ENCODE measurements around the gene MPO.

The MPO gene

DNA sequence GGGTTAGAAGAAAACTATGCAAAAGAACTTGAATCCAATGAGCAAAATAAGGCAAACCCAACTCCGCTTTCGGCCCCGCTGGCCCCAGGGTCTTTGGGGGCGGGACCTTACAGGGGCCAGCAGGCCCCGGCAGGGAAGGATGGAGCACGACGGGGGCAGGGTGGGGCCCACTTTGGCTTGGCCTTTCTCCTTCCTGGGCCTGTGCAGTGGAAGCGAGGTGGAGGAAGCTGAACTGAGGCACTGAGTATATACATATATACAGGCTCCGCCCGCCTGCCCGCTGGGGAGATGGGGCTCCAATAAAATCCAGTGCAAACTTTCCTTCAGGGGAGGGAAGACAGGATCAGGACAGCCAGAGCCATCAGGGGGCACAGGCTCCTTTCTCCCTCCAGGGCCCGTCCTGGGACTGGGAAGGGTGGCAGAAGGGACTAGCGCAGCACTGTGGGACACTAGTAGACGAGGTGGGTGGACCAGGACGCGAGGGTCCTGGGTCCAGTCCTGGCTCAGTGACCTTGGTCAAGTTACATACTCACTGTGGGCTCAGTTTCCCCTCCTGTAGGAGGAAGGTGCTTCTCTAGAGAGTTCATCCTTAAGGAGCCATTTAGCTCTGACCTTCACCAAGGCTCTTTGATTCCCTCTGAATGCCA, 20.9 kb upstream of the MPO start:
- no peak for ATAC-seq
- TF ChIP-seq, protein P1, sequence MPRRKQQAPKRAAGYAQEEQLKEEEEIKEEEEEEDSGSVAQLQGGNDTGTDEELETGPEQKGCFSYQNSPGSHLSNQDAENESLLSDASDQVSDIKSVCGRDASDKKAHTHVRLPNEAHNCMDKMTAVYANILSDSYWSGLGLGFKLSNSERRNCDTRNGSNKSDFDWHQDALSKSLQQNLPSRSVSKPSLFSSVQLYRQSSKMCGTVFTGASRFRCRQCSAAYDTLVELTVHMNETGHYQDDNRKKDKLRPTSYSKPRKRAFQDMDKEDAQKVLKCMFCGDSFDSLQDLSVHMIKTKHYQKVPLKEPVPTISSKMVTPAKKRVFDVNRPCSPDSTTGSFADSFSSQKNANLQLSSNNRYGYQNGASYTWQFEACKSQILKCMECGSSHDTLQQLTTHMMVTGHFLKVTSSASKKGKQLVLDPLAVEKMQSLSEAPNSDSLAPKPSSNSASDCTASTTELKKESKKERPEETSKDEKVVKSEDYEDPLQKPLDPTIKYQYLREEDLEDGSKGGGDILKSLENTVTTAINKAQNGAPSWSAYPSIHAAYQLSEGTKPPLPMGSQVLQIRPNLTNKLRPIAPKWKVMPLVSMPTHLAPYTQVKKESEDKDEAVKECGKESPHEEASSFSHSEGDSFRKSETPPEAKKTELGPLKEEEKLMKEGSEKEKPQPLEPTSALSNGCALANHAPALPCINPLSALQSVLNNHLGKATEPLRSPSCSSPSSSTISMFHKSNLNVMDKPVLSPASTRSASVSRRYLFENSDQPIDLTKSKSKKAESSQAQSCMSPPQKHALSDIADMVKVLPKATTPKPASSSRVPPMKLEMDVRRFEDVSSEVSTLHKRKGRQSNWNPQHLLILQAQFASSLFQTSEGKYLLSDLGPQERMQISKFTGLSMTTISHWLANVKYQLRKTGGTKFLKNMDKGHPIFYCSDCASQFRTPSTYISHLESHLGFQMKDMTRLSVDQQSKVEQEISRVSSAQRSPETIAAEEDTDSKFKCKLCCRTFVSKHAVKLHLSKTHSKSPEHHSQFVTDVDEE (CRISPR knock-in tag; IDR thresholded peaks at IDR 0.05): no peak

DNA sequence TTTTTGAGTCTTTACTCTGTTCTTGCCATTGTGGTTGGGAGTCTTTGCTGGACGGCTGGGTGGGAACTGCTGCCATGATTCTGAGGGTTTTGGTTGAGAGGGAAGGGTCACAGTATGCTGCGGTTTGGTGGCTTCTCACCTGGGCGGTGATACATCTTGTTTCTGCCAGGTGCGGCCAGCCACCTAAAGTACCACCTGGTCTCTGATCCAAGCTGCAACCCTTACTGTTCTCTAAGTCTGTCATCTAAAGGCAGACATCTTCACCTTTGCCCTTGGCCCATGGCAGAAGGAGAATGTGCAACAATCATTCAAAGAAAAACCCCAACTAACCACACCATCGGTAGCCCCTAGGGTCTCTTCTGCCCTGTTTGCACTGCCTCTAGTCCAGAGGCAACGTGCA, 19.6 kb upstream of the MPO start:
- TF ChIP-seq OSR1 (CRISPR knock-in tag; IDR thresholded peaks at IDR 0.05) (no peak), CSDC2 (CRISPR knock-in tag; IDR thresholded peaks at IDR 0.05) (no peak), RARB (CRISPR knock-in tag; IDR thresholded peaks at IDR 0.05) (no peak), ZFP30 (CRISPR knock-in tag; IDR thresholded peaks at IDR 0.05) (no peak), ZNF565 (CRISPR knock-in tag; conservative IDR thresholded peaks at IDR 0.05; ENCODE audit: low read depth) (no peak), ZNF70 (CRISPR knock-in tag; IDR thresholded peaks at IDR 0.05) (no peak), PPARA (CRISPR knock-in tag; IDR thresholded peaks at IDR 0.05; ENCODE audit: borderline replicate concordance) (no peak), ISL1 (CRISPR knock-in tag; IDR thresholded peaks at IDR 0.05) (no peak), ZC3H10 (CRISPR knock-in tag; IDR thresholded peaks at IDR 0.05) (no peak), ESRRG (CRISPR knock-in tag; IDR thresholded peaks at IDR 0.05) (no peak), ZFP3 (CRISPR knock-in tag; IDR thresholded peaks at IDR 0.05) (no peak), TCF4 (CRISPR knock-in tag; IDR thresholded peaks at IDR 0.05; ENCODE audit: borderline replicate concordance) (no peak), SNAI2 (CRISPR knock-in tag; IDR thresholded peaks at IDR 0.05) (no peak)
- ATAC-seq: no peak

DNA sequence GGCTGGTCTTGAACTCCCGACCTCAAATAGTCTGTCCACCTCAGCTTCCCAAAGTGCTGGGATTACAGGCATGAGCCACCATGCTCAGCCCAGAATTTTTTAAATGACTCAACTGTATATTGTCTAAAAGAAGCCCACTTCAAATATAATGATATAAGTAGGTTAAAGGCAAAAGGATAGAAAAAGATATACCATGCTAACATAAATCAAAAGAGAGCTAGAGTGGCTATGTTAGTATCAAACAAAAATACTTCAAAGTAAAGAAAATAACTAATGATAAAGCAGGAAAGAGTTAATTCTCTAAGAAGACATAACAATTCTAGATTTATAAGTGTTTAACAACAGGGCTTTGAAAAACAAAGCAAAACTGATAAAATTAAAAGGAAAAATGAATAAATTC, 13.3 kb upstream of the MPO start:
- no peak for TF ChIP-seq RARB (CRISPR knock-in tag; IDR thresholded peaks at IDR 0.05)
- no peak for TF ChIP-seq ZNF8 (CRISPR knock-in tag; IDR thresholded peaks at IDR 0.05)
- TF ChIP-seq, protein P2, sequence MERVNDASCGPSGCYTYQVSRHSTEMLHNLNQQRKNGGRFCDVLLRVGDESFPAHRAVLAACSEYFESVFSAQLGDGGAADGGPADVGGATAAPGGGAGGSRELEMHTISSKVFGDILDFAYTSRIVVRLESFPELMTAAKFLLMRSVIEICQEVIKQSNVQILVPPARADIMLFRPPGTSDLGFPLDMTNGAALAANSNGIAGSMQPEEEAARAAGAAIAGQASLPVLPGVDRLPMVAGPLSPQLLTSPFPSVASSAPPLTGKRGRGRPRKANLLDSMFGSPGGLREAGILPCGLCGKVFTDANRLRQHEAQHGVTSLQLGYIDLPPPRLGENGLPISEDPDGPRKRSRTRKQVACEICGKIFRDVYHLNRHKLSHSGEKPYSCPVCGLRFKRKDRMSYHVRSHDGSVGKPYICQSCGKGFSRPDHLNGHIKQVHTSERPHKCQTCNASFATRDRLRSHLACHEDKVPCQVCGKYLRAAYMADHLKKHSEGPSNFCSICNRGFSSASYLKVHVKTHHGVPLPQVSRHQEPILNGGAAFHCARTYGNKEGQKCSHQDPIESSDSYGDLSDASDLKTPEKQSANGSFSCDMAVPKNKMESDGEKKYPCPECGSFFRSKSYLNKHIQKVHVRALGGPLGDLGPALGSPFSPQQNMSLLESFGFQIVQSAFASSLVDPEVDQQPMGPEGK (CRISPR knock-in tag; IDR thresholded peaks at IDR 0.05; ENCODE audit: borderline replicate concordance): no peak
- no peak for TF ChIP-seq OSR1 (CRISPR knock-in tag; IDR thresholded peaks at IDR 0.05)
- TF ChIP-seq, protein P3, sequence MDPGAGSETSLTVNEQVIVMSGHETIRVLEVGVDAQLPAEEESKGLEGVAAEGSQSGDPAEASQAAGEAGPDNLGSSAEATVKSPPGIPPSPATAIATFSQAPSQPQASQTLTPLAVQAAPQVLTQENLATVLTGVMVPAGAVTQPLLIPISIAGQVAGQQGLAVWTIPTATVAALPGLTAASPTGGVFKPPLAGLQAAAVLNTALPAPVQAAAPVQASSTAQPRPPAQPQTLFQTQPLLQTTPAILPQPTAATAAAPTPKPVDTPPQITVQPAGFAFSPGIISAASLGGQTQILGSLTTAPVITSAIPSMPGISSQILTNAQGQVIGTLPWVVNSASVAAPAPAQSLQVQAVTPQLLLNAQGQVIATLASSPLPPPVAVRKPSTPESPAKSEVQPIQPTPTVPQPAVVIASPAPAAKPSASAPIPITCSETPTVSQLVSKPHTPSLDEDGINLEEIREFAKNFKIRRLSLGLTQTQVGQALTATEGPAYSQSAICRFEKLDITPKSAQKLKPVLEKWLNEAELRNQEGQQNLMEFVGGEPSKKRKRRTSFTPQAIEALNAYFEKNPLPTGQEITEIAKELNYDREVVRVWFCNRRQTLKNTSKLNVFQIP (CRISPR knock-in tag; IDR thresholded peaks at IDR 0.05; ENCODE audit: borderline replicate concordance, low read depth): no peak
- TF ChIP-seq, protein P4, sequence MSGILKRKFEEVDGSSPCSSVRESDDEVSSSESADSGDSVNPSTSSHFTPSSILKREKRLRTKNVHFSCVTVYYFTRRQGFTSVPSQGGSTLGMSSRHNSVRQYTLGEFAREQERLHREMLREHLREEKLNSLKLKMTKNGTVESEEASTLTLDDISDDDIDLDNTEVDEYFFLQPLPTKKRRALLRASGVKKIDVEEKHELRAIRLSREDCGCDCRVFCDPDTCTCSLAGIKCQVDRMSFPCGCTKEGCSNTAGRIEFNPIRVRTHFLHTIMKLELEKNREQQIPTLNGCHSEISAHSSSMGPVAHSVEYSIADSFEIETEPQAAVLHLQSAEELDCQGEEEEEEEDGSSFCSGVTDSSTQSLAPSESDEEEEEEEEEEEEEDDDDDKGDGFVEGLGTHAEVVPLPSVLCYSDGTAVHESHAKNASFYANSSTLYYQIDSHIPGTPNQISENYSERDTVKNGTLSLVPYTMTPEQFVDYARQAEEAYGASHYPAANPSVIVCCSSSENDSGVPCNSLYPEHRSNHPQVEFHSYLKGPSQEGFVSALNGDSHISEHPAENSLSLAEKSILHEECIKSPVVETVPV (CRISPR knock-in tag; IDR thresholded peaks at IDR 0.05): no peak
- TF ChIP-seq ZNF70 (CRISPR knock-in tag; IDR thresholded peaks at IDR 0.05): no peak
- TF ChIP-seq BACH2 (CRISPR knock-in tag; IDR thresholded peaks at IDR 0.05; ENCODE audit: borderline replicate concordance): no peak
- no peak for TF ChIP-seq TCF4 (CRISPR knock-in tag; IDR thresholded peaks at IDR 0.05; ENCODE audit: borderline replicate concordance)
- TF ChIP-seq SNAI2 (CRISPR knock-in tag; IDR thresholded peaks at IDR 0.05): no peak
- TF ChIP-seq ZNF565 (CRISPR knock-in tag; conservative IDR thresholded peaks at IDR 0.05; ENCODE audit: low read depth): no peak
- TF ChIP-seq ZFP3 (CRISPR knock-in tag; IDR thresholded peaks at IDR 0.05): no peak
- TF ChIP-seq ESRRG (CRISPR knock-in tag; IDR thresholded peaks at IDR 0.05): no peak
- TF ChIP-seq ISL1 (CRISPR knock-in tag; IDR thresholded peaks at IDR 0.05): no peak
- TF ChIP-seq, protein P5, sequence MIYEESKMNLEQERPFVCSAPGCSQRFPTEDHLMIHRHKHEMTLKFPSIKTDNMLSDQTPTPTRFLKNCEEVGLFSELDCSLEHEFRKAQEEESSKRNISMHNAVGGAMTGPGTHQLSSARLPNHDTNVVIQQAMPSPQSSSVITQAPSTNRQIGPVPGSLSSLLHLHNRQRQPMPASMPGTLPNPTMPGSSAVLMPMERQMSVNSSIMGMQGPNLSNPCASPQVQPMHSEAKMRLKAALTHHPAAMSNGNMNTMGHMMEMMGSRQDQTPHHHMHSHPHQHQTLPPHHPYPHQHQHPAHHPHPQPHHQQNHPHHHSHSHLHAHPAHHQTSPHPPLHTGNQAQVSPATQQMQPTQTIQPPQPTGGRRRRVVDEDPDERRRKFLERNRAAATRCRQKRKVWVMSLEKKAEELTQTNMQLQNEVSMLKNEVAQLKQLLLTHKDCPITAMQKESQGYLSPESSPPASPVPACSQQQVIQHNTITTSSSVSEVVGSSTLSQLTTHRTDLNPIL (CRISPR knock-in tag; IDR thresholded peaks at IDR 0.05; ENCODE audit: low read depth): no peak
- no peak for TF ChIP-seq TOX (CRISPR knock-in tag; IDR thresholded peaks at IDR 0.05; ENCODE audit: borderline replicate concordance)
- no peak for TF ChIP-seq ZFP30 (CRISPR knock-in tag; IDR thresholded peaks at IDR 0.05)
- TF ChIP-seq ARNTL (CRISPR knock-in tag; IDR thresholded peaks at IDR 0.05; ENCODE audit: borderline replicate concordance, low read depth): no peak
- TF ChIP-seq, protein P1 (CRISPR knock-in tag; IDR thresholded peaks at IDR 0.05): no peak
- TF ChIP-seq ZC3H10 (CRISPR knock-in tag; IDR thresholded peaks at IDR 0.05): no peak
- ATAC-seq: no peak

Measured in SK-N-SH treated with all-trans-retinoic acid at 6 μM for 48 hours (cell line).